Superior temporal gyrus (tissue), 1 donor: ENCODE measurements around the gene NFILZ.
"Not testable (repeated sequence)": the region's sequence is repeated elsewhere in the genome, so short reads cannot be mapped to it uniquely, and the experiment has no call there.

Source experiments
- DNase-seq: peaks from one replicate; pipeline ENCODE4 v3.0.0-alpha.2; 2016; ENCODE audit errors: extremely low spot score

The NFILZ gene

GRCh38 chr19:8611877-8612806, 18.3 kb upstream of the NFILZ start:
- DNase-seq: no peak

DNA sequence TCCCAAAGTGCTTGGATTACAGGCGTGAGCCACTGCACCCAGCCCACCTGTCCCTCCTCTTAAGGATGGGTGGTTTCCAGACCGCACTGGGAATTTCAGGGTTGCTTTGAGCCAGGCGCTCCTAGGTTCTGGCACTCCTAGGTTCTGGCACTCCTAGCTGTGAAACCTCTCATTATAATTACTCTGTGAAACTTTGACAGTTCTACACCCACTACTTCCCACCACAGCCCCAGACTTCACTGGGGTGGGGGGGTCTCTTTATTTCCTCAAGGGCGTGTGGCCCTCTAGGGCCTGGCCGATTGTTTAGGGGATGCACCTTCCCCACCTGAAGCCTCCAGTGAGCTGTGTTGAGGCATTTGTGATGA, 17.6 kb upstream of the NFILZ start:
- DNase-seq: no peak

- DNase-seq: no peak
Observed at GRCh38 chr19:8614455-8614854, 16.0 kb upstream of the NFILZ start.

DNA sequence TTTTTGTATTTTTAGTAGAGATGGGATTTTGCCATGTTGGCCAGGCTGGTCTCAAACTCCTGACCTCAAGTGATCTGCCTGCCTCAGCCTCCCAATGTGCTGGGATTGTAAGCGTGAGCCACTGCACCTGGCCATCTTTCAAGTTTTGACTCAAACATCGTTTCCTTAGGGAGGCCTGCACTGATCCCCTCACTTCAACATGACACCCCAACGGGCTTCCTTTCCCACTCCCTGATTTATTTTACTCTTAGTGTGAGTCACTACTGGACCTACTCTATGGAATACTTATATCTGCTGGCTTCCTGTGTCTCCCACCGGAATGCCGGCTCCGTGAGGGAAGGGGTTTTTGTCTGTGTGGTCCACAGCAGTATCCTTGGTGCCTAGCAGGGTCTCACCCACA, 15.4 kb upstream of the NFILZ start:
- no peak for DNase-seq

DNA sequence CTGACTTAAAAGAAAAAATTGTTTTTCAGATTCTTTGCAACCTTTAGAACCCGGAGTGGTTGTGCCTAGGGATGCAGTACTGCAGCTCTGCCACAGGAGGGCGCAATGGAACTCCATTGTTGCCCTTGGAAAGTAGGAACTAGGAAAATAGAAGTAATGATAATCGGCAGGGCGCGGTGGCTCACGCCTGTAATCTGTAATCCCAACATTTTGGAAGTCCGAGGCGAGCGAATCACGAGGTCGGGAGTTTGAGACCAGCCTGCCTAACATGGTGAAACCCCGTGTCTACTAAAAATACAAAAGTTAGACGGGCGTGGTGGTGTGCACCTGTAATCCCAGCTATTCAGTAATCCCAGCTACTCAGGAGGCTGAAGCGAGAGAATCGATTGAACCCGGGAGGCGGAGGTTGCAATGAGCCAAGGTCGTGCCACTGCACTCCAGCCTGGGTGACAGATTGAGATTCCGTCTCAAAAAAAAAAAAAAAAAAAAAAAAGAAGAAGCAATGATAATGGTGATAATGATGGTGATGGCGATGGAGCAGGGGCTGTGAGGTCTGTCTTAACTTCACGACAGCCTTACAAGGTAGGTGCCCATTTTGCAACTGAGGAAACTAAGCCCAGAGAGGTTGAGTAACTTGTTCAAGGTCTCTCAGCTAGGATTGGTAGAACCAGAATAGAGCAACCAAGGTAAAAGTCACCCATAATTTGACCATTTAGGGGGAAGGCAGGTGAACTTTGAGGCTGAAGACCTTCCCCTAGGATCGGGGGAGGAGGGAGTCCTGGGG, 14.4 kb upstream of the NFILZ start:
- DNase-seq: peak; percentile 58

DNA sequence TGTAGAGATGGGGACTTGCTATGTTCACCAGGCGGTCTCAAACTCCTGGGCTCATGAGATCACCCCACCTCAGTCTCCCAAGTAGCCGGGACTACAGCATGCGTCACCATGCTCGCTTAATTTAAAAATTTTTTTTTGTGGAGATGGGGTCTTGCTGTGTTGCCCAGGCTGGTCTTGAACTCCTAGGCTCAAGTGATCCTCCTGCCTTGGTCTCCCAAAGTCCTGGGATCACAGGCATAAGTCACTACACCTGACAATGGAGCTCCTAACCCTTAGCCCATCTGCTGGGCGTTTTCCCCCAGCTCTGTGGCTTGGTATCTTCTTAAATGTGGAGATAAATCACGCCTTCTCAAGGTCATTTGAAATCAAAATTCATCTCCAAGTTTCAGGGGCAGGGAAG, 13.6 kb upstream of the NFILZ start:
- DNase-seq: no peak

DNA sequence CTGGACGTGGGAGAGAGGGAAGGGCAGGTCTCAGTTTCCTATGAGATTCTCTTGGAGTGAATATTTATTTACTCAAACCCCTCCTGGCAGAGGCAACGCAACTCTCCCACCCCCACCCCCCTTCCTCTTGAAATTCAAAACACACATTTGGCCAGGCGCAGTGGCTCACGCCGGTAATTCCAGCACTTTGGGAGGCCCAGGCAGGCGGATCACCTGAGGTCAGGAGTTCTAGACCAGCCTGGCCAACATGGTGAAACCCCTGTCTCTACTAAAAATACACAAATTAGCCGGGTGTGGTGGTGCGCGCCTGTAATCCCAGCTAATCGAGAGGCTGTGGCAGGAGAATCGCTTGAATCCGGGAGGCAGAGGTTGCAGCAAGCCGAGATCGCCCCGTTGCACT, 13.1 kb upstream of the NFILZ start:
- DNase-seq: not testable (repeated sequence)

DNA sequence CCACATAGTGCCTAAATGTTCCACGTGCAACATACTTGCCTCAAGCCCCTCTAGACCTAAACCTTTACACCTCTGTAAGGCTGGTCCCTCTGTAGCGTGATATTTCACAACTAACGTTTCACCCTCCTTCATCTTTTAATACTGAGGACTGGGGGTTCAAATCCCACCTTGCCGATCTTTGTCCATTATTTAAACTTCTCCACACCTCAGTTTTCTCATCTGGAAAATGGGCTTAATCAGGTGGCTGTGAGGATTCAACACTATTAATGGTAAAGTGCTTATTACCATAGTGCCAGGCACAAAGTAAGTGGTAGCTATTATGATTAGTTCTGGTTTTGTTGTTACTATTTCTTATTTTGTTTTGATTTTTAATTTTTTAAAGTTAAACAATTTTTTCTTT, 12.4 kb upstream of the NFILZ start:
- no peak for DNase-seq

DNA sequence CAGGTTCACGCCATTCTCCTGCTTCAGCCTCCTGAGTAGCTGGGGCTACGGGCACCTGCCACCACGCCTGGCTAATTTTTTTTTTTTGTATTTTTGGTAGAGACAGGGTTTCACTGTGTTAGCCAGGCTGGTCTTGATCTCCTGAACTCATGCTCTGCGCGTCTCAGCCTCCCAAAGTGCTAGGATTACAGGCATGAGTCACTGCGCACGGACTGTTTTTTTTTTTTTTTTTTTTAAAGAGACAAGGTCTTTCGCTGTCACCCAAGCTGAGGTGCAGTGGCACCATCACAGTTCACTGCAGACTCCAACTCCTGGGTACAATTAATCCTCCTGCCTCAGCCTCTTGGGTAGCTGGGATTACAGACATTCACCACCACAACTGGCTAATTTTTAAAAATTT, 11.7 kb upstream of the NFILZ start:
- DNase-seq: no peak

DNA sequence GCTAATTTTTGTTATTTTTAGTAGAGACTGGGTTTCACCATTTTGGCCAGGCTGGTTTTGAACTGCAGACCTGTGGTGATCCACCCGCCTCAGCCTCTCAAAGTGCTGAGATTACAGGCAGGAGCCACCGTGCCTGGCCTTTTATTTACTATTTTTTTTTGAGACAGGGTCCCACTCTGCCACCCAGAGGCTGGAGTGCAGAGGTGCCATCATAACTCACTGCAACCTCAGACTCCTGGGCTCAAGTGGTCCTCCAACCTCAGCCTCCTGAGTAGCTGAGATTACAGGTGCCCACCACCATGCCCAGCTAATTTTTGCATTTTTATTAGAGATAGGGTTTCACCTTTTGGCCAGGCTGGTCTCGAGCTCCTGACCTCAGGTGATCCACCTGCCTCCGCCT, 7.5 kb upstream of the NFILZ start:
- DNase-seq: not testable (repeated sequence)

GRCh38 chr19:8626842-8627241, 3.6 kb upstream of the NFILZ start:
- no peak for DNase-seq

GRCh38 chr19:8629184-8629583, 1.2 kb upstream of the NFILZ start:
- no peak for DNase-seq

GRCh38 chr19:8630796-8631424, 477 bp downstream of the NFILZ start:
- no peak for DNase-seq

GRCh38 chr19:8631425-8631819, 989 bp downstream of the NFILZ start:
- DNase-seq: no peak

DNA sequence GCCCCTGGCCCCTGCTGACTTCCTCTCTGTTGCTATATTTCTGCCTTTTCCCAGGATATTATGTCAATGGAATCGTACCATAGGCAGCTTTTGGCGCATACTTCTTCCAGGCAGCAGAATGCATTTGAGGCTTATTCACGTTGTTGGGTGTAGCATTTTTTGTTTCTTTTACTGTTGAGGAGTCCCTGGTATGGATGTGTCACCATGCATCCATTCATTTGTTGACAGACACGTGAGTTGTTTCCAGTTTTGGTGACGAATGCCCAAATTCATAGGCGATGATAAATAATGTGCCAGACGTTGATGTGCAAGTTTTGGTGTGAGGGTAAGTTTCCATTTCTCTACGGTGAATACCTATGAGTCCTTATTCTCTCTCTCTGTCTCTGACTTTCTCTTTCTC, 5.0 kb downstream of the NFILZ start:
- DNase-seq: no peak

- DNase-seq: not testable (repeated sequence)
Observed at GRCh38 chr19:8637070-8637469, 6.6 kb downstream of the NFILZ start.

- no peak for DNase-seq
Observed at GRCh38 chr19:8638078-8638619, 7.7 kb downstream of the NFILZ start.

GRCh38 chr19:8639821-8640401, 9.5 kb downstream of the NFILZ start:
- DNase-seq: no peak

- no peak for DNase-seq
Observed at GRCh38 chr19:8640402-8641004, 10.1 kb downstream of the NFILZ start.

DNA sequence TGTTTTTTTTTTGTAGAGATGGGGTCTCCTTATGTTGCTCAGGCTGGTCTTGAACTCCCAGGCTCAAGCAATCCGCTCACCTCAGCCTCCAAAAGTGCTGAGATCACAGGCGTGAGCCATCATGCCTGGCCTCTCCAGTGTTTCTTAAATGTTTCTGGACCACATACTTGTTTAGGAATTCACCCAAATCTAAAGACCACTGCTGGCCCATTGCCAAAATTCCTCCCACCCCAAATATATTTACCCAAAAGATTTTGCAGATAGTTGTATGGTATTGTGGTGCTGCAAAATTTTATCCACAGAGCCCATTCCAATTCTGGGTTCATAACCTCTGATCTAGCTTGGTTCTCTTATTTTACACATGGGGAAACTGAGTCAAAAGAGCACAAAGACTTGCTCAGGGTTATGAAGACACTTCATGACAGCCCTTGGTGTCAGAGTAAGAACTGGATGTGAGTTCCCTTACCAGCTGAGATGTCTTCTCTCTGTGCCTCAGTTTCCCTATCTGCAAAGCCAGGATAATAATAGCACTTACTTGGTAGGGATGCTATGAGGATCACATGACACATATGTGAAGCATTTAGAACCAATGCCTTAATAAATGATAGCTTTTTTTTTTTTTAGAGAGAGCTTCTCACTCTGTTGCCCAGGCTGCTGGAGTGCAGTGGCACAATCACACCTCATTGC, 10.9 kb downstream of the NFILZ start:
- DNase-seq: no peak
